ENCODE measurements around the gene C9orf72. TPM values are rescaled to one million over a fixed set of nuclear protein-coding genes. Genes with fewer than 3 reads are reported as not detected.

Gene C9orf72, protein sequence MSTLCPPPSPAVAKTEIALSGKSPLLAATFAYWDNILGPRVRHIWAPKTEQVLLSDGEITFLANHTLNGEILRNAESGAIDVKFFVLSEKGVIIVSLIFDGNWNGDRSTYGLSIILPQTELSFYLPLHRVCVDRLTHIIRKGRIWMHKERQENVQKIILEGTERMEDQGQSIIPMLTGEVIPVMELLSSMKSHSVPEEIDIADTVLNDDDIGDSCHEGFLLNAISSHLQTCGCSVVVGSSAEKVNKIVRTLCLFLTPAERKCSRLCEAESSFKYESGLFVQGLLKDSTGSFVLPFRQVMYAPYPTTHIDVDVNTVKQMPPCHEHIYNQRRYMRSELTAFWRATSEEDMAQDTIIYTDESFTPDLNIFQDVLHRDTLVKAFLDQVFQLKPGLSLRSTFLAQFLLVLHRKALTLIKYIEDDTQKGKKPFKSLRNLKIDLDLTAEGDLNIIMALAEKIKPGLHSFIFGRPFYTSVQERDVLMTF
- total RNA-seq (2022; extraction: Qiagen RNA extraction), result 2.6 to 4.8 TPM (median 4.5 TPM) in 5 replicates

DNA sequence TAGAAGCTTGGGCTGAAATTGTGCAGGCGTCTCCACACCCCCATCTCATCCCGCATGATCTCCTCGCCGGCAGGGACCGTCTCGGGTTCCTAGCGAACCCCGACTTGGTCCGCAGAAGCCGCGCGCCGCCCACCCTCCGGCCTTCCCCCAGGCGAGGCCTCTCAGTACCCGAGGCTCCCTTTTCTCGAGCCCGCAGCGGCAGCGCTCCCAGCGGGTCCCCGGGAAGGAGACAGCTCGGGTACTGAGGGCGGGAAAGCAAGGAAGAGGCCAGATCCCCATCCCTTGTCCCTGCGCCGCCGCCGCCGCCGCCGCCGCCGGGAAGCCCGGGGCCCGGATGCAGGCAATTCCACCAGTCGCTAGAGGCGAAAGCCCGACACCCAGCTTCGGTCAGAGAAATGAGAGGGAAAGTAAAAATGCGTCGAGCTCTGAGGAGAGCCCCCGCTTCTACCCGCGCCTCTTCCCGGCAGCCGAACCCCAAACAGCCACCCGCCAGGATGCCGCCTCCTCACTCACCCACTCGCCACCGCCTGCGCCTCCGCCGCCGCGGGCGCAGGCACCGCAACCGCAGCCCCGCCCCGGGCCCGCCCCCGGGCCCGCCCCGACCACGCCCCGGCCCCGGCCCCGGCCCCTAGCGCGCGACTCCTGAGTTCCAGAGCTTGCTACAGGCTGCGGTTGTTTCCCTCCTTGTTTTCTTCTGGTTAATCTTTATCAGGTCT lies at the start of gene C9orf72:
Gene C9orf72 (minus strand): TSS at position 564 of the 716 bp plus-strand sequence. CDS start 6,361 bp downstream, outside the sequence.

DNA sequence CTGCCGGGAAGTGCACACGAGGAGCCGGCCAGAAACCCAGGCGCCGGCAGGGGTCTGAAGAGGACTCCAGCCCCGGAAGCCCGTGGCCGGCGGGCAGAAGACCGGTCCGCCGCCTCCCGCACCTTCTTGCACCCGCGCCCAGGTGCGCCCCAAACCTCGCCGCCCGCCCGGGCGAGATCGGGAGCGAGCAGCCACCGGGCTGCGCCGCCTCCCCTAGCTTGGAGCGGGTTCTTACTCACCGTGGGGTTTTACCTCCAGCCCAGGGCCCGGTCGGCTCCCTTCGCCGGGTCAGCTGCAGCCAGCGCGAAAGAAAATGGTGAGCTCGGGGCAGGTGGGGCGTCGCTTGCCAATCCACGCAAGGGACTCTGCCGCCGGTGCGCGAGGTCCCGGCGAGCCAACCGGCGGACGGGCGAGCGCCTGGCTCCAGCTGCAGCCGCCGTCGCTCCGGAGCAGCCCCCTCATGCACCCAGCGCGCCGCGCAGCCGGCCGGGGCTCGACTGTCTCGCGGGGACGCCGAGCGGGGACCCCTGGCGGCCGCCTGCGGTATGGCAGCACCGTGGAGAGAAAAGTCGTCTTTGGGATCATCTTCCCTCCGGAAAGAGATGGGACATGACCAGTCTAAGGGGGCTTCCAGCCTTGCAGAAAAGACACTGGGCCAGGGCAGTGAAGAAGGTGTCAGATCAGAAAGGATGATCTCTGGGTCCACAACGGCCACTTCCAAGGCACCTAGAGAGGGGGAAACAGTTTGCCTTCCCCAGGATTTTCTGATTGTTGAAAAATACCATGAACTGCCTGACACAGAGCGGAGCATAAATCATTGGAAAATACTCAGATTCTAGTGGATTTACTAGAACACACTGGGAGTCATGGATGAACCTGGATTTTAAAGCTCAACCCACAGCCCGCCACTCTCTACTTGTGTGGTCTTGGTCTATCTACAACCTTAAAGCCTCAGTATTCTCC lies 43.7 kb downstream of the C9orf72 start, which contains the start of gene MOB3B:
Gene MOB3B (minus strand): TSS at position 499 of the 963 bp plus-strand sequence. CDS start 74,264 bp downstream, outside the sequence.

DNA sequence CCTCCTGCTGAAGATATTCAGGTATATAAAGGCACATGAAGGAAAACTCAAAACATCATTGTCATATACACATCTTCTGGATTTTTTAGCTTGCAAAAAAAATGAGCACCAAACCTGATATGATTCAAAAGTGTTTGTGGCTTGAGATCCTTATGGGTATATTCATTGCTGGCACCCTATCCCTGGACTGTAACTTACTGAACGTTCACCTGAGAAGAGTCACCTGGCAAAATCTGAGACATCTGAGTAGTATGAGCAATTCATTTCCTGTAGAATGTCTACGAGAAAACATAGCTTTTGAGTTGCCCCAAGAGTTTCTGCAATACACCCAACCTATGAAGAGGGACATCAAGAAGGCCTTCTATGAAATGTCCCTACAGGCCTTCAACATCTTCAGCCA lies 49.0 kb downstream of the C9orf72 start, which contains the start of gene IFNK:
Gene IFNK (plus strand): TSS at position 55 of the 400 bp plus-strand sequence. CDS start 47 bp downstream, at position 102.

Other genes starting within 250 kb of the C9orf72 start
- gene IFNK, start 49.2 kb downstream of the C9orf72 start, total RNA-seq (2022; extraction: Qiagen RNA extraction), result not detected in 5 replicates
- gene MOB3B, start 43.7 kb downstream of the C9orf72 start, total RNA-seq (2022; extraction: Qiagen RNA extraction), result 6.6 to 8.7 TPM (median 7.1 TPM) in 5 replicates